Measurements from ENCODE around the gene ZNF264.

DNA sequence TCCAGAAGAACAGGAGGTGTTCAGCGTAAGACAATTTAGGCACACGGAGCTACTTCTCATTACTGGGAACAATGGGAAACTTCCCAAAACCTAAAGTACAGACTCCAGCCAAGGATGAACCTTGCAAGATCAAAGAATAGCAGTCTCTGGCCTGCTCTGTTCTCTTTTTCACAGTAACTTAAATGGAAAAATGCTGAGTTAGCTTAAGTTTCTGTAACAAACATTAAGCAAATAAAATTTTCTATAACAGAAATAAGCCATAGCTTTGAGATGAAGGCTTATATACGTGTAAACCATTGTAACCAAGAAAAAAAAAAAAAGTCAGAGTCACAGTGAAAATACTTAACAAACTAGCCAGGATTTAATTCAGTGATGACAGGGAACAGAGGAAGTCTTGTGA, 70.7 kb downstream of the ZNF264 start:
- TF ChIP-seq, protein P1, sequence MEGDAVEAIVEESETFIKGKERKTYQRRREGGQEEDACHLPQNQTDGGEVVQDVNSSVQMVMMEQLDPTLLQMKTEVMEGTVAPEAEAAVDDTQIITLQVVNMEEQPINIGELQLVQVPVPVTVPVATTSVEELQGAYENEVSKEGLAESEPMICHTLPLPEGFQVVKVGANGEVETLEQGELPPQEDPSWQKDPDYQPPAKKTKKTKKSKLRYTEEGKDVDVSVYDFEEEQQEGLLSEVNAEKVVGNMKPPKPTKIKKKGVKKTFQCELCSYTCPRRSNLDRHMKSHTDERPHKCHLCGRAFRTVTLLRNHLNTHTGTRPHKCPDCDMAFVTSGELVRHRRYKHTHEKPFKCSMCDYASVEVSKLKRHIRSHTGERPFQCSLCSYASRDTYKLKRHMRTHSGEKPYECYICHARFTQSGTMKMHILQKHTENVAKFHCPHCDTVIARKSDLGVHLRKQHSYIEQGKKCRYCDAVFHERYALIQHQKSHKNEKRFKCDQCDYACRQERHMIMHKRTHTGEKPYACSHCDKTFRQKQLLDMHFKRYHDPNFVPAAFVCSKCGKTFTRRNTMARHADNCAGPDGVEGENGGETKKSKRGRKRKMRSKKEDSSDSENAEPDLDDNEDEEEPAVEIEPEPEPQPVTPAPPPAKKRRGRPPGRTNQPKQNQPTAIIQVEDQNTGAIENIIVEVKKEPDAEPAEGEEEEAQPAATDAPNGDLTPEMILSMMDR (IDR thresholded peaks at IDR 0.05) = no peak
- TF ChIP-seq EP300 (IDR thresholded peaks at IDR 0.05) = no peak

Data from stomach (tissue), 4 donors.